CD4-positive, alpha-beta T cell (primary cell): Measurements from ENCODE around the gene CAPN7. TPM values are rescaled to one million over a fixed set of nuclear protein-coding genes. Genes with fewer than 3 reads are reported as not detected.

ENCODE experiments used
- ATAC-seq: fragments of 200-7000 bp; cut with Tn5 transposase; one replicate; pipeline ENCODE4 v1.10.0; 2022; ENCODE audit warnings: mild to moderate bottlenecking; ENCODE audit not compliant: poor library complexity
- CTCF ChIA-PET: fragments of 350-600 bp; sonication (Branson Sonifier 250); formaldehyde crosslinking; loops from one replicate; lab custom pipeline; 2021; ENCODE audit warnings: antibody characterized with exemption, inconsistent platforms; lab: Charles Lee
- POLR2A ChIA-PET: fragments of 350-600 bp; sonication (Branson Sonifier 250); formaldehyde crosslinking; loops from one replicate; lab custom pipeline; 2021; ENCODE audit warnings: antibody characterized with exemption, inconsistent platforms; lab: Charles Lee
- DNase-seq, 14 experiments: peaks; one replicate each; pipeline ENCODE4 v3.0.0-alpha.2; 2013 to 2020; ENCODE audit warnings: mixed read lengths in 2 of 14
- H3K27ac ChIP-seq, 2 donors: one replicate each; pipeline versions ENCODE4 v1.5.1 to v1.7.0; 2013; ENCODE audit warnings: low read length in 2 of 2, low read depth in 1 of 2, mild to moderate bottlenecking in 1 of 2
- H3K27me3 ChIP-seq, 2 experiments: 1 replicate in 1 of 2; 2 replicates in 1 of 2; pipeline versions ENCODE4 v1.6.1 to v1.7.0; 2013; ENCODE audit warnings: low read length in 2 of 2, control low read depth in 1 of 2, mild to moderate bottlenecking in 1 of 2, moderate library complexity in 1 of 2; ENCODE audit not compliant: insufficient read depth in 2 of 2, control insufficient read depth in 1 of 2
- H3K36me3 ChIP-seq: one replicate; pipeline ENCODE4 v1.6.1; 2013; ENCODE audit warnings: low read length, control low read depth; ENCODE audit not compliant: insufficient read depth
- H3K4me1 ChIP-seq: one replicate; pipeline ENCODE4 v1.6.1; 2013; ENCODE audit warnings: low read length, control low read depth; ENCODE audit not compliant: insufficient read depth
- H3K4me3 ChIP-seq: one replicate; pipeline ENCODE4 v1.5.1; 2013; ENCODE audit warnings: mild to moderate bottlenecking, low read length, moderate library complexity
- H3K9me3 ChIP-seq, 2 experiments: 1 replicate in 1 of 2; 2 replicates in 1 of 2; pipeline versions ENCODE4 v1.6.1 to v1.7.0; 2013; ENCODE audit warnings: low read length in 2 of 2, mild to moderate bottlenecking in 2 of 2, control low read depth in 1 of 2, moderate library complexity in 1 of 2; ENCODE audit not compliant: control insufficient read depth in 1 of 2, insufficient read depth in 1 of 2
- H3K27ac Mint-ChIP-seq: one replicate; pipeline ENCODE4 v1.8.0; 2020; ENCODE audit warnings: mixed read lengths
- H3K27me3 Mint-ChIP-seq: one replicate; pipeline ENCODE4 v1.8.0; 2021; ENCODE audit warnings: mixed read lengths
- H3K36me3 Mint-ChIP-seq: one replicate; pipeline ENCODE4 v1.8.0; 2021; ENCODE audit warnings: low read depth, mixed read lengths
- H3K4me1 Mint-ChIP-seq: one replicate; pipeline ENCODE4 v1.8.0; 2021; ENCODE audit warnings: low read depth, mixed read lengths
- H3K4me3 Mint-ChIP-seq: one replicate; pipeline ENCODE4 v1.8.0; 2020; ENCODE audit warnings: mild to moderate bottlenecking, mixed read lengths
- H3K9me3 Mint-ChIP-seq: one replicate; pipeline ENCODE4 v1.8.0; 2020; ENCODE audit warnings: mixed read lengths
- intact Hi-C, 2 experiments: fragments of 100-400 bp; cut with DNase I in 1 of 2; cut with micrococcal nuclease in 1 of 2; formaldehyde crosslinking; loops; one replicate each; pipeline versions ENCODE4 v1.15.1 to v1.9.0; 2023 to 2025; cut with DNase I, micrococcal nuclease
- total RNA-seq, 174 experiments: library from RNA in 2 of 174; stranded (reverse) in 2 of 174; gene quantifications; one replicate each; pipeline ENCODE4 v1.2.3 and lab custom pipeline; 2021 to 2026
- TF ChIP-seq, protein P1 (sequence below): fragments of 200-600 bp; IDR thresholded peaks from one replicate; pipeline ENCODE4 v1.8.0; 2022; ENCODE audit warnings: antibody characterized with exemption, mild to moderate bottlenecking

CAPN7 gene
- total RNA-seq, 2 experiments from 2014 or later, result 64.7 to 69.4 TPM

- peaks cover 8% of the 10 kb centered on the region for H3K4me1 Mint-ChIP-seq
- CTCF ChIA-PET, result interaction anchor here (1.3 kb wide), 1 partner anchor 18 kb away, joined by 3 read pairs; no protein-coding TSS in a partner anchor
- intact Hi-C loops, result no loop called here
- Histone ChIP-seq H3K4me3 (no peak overlapping the region), H3K36me3 (peaks cover 73% of the 10 kb centered on the region), H3K27me3 (no peaks in the 10 kb centered on the region), H3K27ac (no peak overlapping the region), H3K9me3 (no peaks in the 10 kb centered on the region), H3K4me1 (peaks cover 4% of the 10 kb centered on the region)
- POLR2A ChIA-PET, result no interaction called here
- H3K27ac Mint-ChIP-seq, result no peak overlapping the region
- TF ChIP-seq, protein P1, sequence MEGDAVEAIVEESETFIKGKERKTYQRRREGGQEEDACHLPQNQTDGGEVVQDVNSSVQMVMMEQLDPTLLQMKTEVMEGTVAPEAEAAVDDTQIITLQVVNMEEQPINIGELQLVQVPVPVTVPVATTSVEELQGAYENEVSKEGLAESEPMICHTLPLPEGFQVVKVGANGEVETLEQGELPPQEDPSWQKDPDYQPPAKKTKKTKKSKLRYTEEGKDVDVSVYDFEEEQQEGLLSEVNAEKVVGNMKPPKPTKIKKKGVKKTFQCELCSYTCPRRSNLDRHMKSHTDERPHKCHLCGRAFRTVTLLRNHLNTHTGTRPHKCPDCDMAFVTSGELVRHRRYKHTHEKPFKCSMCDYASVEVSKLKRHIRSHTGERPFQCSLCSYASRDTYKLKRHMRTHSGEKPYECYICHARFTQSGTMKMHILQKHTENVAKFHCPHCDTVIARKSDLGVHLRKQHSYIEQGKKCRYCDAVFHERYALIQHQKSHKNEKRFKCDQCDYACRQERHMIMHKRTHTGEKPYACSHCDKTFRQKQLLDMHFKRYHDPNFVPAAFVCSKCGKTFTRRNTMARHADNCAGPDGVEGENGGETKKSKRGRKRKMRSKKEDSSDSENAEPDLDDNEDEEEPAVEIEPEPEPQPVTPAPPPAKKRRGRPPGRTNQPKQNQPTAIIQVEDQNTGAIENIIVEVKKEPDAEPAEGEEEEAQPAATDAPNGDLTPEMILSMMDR, result no peak
- ATAC-seq (no peak), DNase-seq (no peak)
- H3K36me3 Mint-ChIP-seq, result peaks cover 85% of the 10 kb centered on the region
- no peaks in the 10 kb centered on the region for H3K27me3 Mint-ChIP-seq
- no peak overlapping the region for H3K4me3 Mint-ChIP-seq
- H3K9me3 Mint-ChIP-seq, result no peaks in the 10 kb centered on the region
Observed at GRCh38 chr3:15220661-15221060, 14.6 kb downstream of the CAPN7 start.

DNA sequence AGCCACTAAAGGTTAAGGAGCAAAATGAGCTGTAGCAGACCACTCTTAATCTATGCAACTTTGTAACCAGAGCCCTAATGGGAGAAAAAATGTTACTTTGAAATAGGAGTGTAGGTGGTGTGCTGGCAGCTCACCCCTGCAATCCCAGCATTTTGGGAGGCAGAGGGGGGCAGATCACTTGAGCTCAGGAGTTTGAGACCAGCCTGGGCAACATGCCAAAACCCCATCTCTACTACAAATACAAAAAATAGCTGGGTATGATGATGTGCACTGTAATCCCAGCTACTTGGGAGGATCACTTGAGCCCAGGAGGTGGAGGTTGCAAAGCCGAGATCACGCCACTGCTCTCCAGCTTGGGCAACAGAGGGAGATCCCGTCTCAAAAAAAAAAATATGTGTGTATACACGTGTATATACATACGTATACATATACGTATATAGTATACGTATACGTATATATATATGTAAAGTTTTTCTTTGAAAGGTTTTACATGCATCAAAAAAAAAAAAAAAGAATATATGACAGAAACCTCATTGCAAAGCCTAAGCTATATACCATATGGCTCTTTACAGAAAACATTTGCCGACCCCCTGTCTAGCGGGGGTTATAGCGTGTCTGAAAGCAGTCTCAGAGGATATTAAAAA lies 15.7 kb downstream of the CAPN7 start:
- H3K27me3 ChIP-seq, result no peaks in the 10 kb centered on the region
- no peak for ATAC-seq
- Mint-ChIP-seq H3K36me3 (peaks cover 86% of the 10 kb centered on the region), H3K4me3 (no peak overlapping the region), H3K27ac (no peak overlapping the region), H3K9me3 (no peaks in the 10 kb centered on the region), H3K27me3 (no peaks in the 10 kb centered on the region), H3K4me1 (peaks cover 8% of the 10 kb centered on the region)
- peaks cover 77% of the 10 kb centered on the region for H3K36me3 ChIP-seq
- intact Hi-C loops, result no loop called here
- peaks cover 4% of the 10 kb centered on the region for H3K4me1 ChIP-seq
- no peaks in the 10 kb centered on the region for H3K9me3 ChIP-seq
- H3K4me3 ChIP-seq, result no peak overlapping the region
- no peak overlapping the region for H3K27ac ChIP-seq
- ChIA-PET POLR2A (interaction anchor here (0.6 to 2.3 kb wide), 4 partner anchors 15 to 148 kb away, joined by 3 to 12 read pairs (median 3); partner anchors contain the start of gene CAPN7), CTCF (interaction anchor here (0.9 to 1.5 kb wide), 6 partner anchors 12 to 184 kb away, joined by 3 to 6 read pairs (median 4); no protein-coding TSS in a partner anchor)
- no peak for DNase-seq
- TF ChIP-seq, protein P1, result no peak

DNA sequence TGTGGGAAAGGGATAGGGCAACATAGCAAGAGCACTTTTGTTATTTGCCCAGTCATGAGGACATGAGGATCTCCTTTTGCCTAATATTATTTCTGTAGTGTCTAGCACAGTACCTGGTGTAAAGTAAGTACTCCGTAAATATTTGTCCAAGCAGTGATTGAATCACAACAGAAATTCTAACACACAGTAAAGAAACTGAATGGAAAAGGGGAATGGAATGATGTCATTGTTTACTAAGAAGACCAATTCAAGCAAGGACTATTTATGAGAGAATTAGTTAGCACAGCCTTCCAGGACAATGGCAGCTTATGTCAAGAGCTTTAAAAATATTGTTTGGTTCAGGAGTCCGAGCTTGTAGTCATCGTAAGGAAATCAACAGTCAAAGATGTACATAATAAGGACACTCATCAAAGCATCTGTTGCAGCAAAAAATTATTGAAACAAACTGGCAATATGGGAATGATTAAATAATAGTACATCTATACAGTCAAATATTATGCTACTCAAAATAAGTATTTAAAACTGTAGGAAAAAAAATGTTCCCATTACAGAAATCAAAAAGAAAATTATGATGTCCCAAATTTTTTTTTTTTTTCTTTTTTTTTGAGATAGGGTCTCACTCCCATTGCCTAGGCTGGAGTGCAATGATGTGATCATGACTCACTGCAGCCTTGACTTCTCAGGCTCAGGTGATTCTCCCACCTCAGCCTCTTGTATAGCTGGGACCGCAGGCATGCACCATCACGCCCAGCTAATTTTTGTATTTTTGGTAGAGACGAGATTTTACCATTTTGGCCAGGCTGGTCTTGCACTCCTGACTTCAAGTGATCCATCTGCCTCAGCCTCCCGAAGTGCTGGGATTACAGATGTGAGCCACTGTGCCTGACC lies 17.9 kb downstream of the CAPN7 start:
- H3K27me3 ChIP-seq, result no peaks in the 10 kb centered on the region
- no peak overlapping the region for H3K4me3 Mint-ChIP-seq
- H3K4me1 Mint-ChIP-seq, result no peaks in the 10 kb centered on the region
- H3K36me3 Mint-ChIP-seq, result peaks cover 82% of the 10 kb centered on the region
- H3K27me3 Mint-ChIP-seq, result no peaks in the 10 kb centered on the region
- no peaks in the 10 kb centered on the region for H3K9me3 ChIP-seq
- intact Hi-C loops, result no loop called here
- no peak for DNase-seq
- POLR2A ChIA-PET, result interaction anchor here (0.7 to 1.0 kb wide), 2 partner anchors 21 to 87 kb away, joined by 3 to 4 read pairs; no protein-coding TSS in a partner anchor
- ATAC-seq, result no peak
- peaks cover 77% of the 10 kb centered on the region for H3K36me3 ChIP-seq
- no peak overlapping the region for H3K27ac ChIP-seq
- CTCF ChIA-PET, result interaction anchor here (1.2 kb wide), 1 partner anchor 10 kb away, joined by 4 read pairs; no protein-coding TSS in a partner anchor
- H3K4me3 ChIP-seq, result no peak overlapping the region
- no peaks in the 10 kb centered on the region for H3K4me1 ChIP-seq
- H3K9me3 Mint-ChIP-seq, result no peaks in the 10 kb centered on the region
- no peak overlapping the region for H3K27ac Mint-ChIP-seq
- TF ChIP-seq, protein P1, result no peak
